B cell (primary cell): ENCODE data around the gene CUBN. TPM values are rescaled to one million over a fixed set of nuclear protein-coding genes. Genes with fewer than 3 reads are reported as not detected.

Experiments
- ATAC-seq: fragments of 200-7000 bp; cut with Tn5 transposase; one replicate; pipeline ENCODE4 v1.10.0; 2021; ENCODE audit warnings: low read depth, mild to moderate bottlenecking, moderate number of reproducible peaks, moderate library complexity
- CTCF ChIA-PET: fragments of 350-600 bp; sonication (Branson Sonifier 250); formaldehyde crosslinking; loops from one replicate; lab custom pipeline; 2021; ENCODE audit warnings: antibody characterized with exemption, inconsistent platforms; lab: Charles Lee
- POLR2A ChIA-PET: fragments of 350-600 bp; sonication (Branson Sonifier 250); formaldehyde crosslinking; loops from one replicate; lab custom pipeline; 2021; ENCODE audit warnings: antibody characterized with exemption; lab: Charles Lee
- DNase-seq: peaks from one replicate; pipeline ENCODE4 v3.0.0; 2013
- H2AFZ ChIP-seq: 2 replicates; pipeline ENCODE4 v1.6.1; 2012; ENCODE audit warnings: mild to moderate bottlenecking, low read depth, low read length; ENCODE audit not compliant: insufficient read depth, poor library complexity, severe bottlenecking
- H3K27ac ChIP-seq, 2 donors: 1 replicate in 1 of 2; 2 replicates in 1 of 2; pipeline ENCODE4 v1.5.1; 2012 to 2013; ENCODE audit warnings: low read length in 2 of 2, mild to moderate bottlenecking in 2 of 2, moderate library complexity in 1 of 2
- H3K27me3 ChIP-seq, 4 experiments: fragments of 200-600 bp in 1 of 4; sonication (generic) in 1 of 4; replicated peaks in 1 of 4; 1 replicate in 2 of 4; 2 replicates in 2 of 4; pipeline versions ENCODE4 v1.6.1 to v1.7.0; 2013 to 2016; ENCODE audit warnings: low read length in 3 of 4, mild to moderate bottlenecking in 2 of 4, mixed read lengths in 1 of 4, moderate library complexity in 1 of 4; ENCODE audit not compliant: insufficient read depth in 4 of 4, control insufficient read depth in 3 of 4; ENCODE audit errors: control extremely low read depth in 1 of 4
- H3K36me3 ChIP-seq, 2 experiments: replicated peaks in 1 of 2; 1 replicate in 1 of 2; 2 replicates in 1 of 2; pipeline versions ENCODE4 v1.6.1 to v1.7.1; 2013; ENCODE audit warnings: low read length in 1 of 2; ENCODE audit not compliant: insufficient read depth in 2 of 2, control insufficient read depth in 1 of 2; ENCODE audit errors: control extremely low read depth in 1 of 2, extremely low read depth in 1 of 2
- H3K4me1 ChIP-seq, 2 donors: fragments of 200-600 bp in 1 of 2; sonication (generic) in 1 of 2; 1 replicate in 1 of 2; 2 replicates in 1 of 2; pipeline versions ENCODE4 v1.5.1 to v1.6.1; 2013 to 2017; ENCODE audit warnings: low read length in 2 of 2; ENCODE audit not compliant: control insufficient read depth in 2 of 2, insufficient read depth in 2 of 2
- H3K4me2 ChIP-seq: replicated peaks from 2 replicates; pipeline ENCODE3; 2012; ENCODE audit warnings: mild to moderate bottlenecking, low read depth, low read length; ENCODE audit not compliant: poor library complexity, severe bottlenecking
- H3K4me3 ChIP-seq, 5 experiments: fragments of 200-600 bp in 1 of 5; sonication (generic) in 1 of 5; 1 replicate in 3 of 5; 2 replicates in 2 of 5; pipeline versions ENCODE4 v1.5.1 to v1.7.0; 2011 to 2016; ENCODE audit warnings: low read length in 4 of 5, mild to moderate bottlenecking in 4 of 5, low read depth in 2 of 5, control low read depth in 1 of 5, moderate library complexity in 1 of 5; ENCODE audit not compliant: insufficient read depth in 1 of 5; ENCODE audit errors: control extremely low read depth in 1 of 5, extremely low read depth in 1 of 5
- H3K79me2 ChIP-seq: fragments of 200-600 bp; sonication (generic); one replicate; pipeline ENCODE4 v1.6.0; 2016; ENCODE audit warnings: low read length; ENCODE audit not compliant: control insufficient read depth, insufficient read depth
- H3K9ac ChIP-seq: fragments of 200-600 bp; sonication (generic); 2 replicates; pipeline ENCODE4 v1.6.1; 2017; ENCODE audit warnings: mild to moderate bottlenecking, low read length, moderate library complexity
- H3K9me3 ChIP-seq, 3 donors: one replicate each; pipeline versions ENCODE4 v1.6.1 to v1.7.1; 2013; ENCODE audit warnings: low read length in 2 of 3; ENCODE audit not compliant: control insufficient read depth in 2 of 3, insufficient read depth in 1 of 3; ENCODE audit errors: control extremely low read depth in 1 of 3
- H4K20me1 ChIP-seq: 2 replicates; pipeline ENCODE4 v1.6.0; 2012; ENCODE audit warnings: mild to moderate bottlenecking, low read length; ENCODE audit not compliant: insufficient read depth, control insufficient read depth, poor library complexity, severe bottlenecking
- H3K27ac Mint-ChIP-seq: one replicate; pipeline ENCODE4 v1.8.0; 2021; ENCODE audit warnings: mixed read lengths
- H3K27me3 Mint-ChIP-seq: one replicate; pipeline ENCODE4 v1.8.0; 2021; ENCODE audit warnings: mixed read lengths
- H3K4me1 Mint-ChIP-seq: one replicate; pipeline ENCODE4 v1.8.0; 2021; ENCODE audit warnings: mixed read lengths
- H3K4me3 Mint-ChIP-seq: one replicate; pipeline ENCODE4 v1.8.0; 2021; ENCODE audit warnings: mixed read lengths
- H3K9me3 Mint-ChIP-seq: one replicate; pipeline ENCODE4 v1.8.0; 2022; ENCODE audit warnings: mixed read lengths; ENCODE audit not compliant: insufficient read depth
- EZH2 ChIP-seq: IDR thresholded peaks from 2 replicates; pipeline ENCODE4 v1.6.1; 2012; ENCODE audit warnings: borderline replicate concordance, low read depth, mild to moderate bottlenecking, moderate library complexity, low read length; ENCODE audit not compliant: insufficient read depth, poor library complexity, severe bottlenecking
- WGBS: methylation state at CpG from one replicate; pipeline ENCODE4 v1.1.5; 2013; ENCODE audit warnings: missing lambda C conversion rate; ENCODE audit not compliant: insufficient coverage; 5-methylcytosine and 5-hydroxymethylcytosine counted together
- intact Hi-C: fragments of 100-400 bp; cut with micrococcal nuclease; formaldehyde crosslinking; loops from one replicate; pipeline ENCODE4 v1.10.0; 2022
- polyA plus RNA-seq: library from polyadenylated mRNA; depleted of rRNA; stranded (reverse); fragments of >200 nt; gene quantifications from 2 replicates; pipeline ENCODE4 v1.2.3, GENCODE V29; 2012
- total RNA-seq, 2 donors: library from RNA; stranded (reverse); fragments of 120-200 nt in 1 of 2; gene quantifications; 1 replicate in 1 of 2; 2 replicates in 1 of 2; pipeline versions ENCODE4 v1.2.3 to v1.2.4, GENCODE V29; 2013 to 2022
- TF ChIP-seq, protein P1 (sequence below): fragments of 200-600 bp; IDR thresholded peaks from one replicate; pipeline ENCODE4 v1.8.0; 2022; ENCODE audit warnings: antibody characterized with exemption, mild to moderate bottlenecking

The CUBN gene
- total and polyA plus RNA-seq, 2 donors (not counting 1 experiment from before 2014, with no cell fraction given): 4.2 to 5.7 TPM

GRCh38 chr10:16966991-16967865 lies 162.4 kb downstream of the CUBN start:
- no peak overlapping the region for H2AFZ ChIP-seq
- DNase-seq (no peak), ATAC-seq (no peak)
- WGBS: 85% methylated on average over 4 of the region's 11 CpGs
- H4K20me1 ChIP-seq: no peaks in the 10 kb centered on the region
- H3K27ac Mint-ChIP-seq: no peak overlapping the region
- no peaks in the 10 kb centered on the region for H3K9me3 ChIP-seq
- no peak overlapping the region for H3K4me3 Mint-ChIP-seq
- no peaks in the 10 kb centered on the region for H3K79me2 ChIP-seq
- POLR2A ChIA-PET: no interaction called here
- TF ChIP-seq EZH2: no peak
- TF ChIP-seq, protein P1, sequence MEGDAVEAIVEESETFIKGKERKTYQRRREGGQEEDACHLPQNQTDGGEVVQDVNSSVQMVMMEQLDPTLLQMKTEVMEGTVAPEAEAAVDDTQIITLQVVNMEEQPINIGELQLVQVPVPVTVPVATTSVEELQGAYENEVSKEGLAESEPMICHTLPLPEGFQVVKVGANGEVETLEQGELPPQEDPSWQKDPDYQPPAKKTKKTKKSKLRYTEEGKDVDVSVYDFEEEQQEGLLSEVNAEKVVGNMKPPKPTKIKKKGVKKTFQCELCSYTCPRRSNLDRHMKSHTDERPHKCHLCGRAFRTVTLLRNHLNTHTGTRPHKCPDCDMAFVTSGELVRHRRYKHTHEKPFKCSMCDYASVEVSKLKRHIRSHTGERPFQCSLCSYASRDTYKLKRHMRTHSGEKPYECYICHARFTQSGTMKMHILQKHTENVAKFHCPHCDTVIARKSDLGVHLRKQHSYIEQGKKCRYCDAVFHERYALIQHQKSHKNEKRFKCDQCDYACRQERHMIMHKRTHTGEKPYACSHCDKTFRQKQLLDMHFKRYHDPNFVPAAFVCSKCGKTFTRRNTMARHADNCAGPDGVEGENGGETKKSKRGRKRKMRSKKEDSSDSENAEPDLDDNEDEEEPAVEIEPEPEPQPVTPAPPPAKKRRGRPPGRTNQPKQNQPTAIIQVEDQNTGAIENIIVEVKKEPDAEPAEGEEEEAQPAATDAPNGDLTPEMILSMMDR: no peak
- no peak overlapping the region for H3K9ac ChIP-seq
- CTCF ChIA-PET: no interaction called here
- no peaks in the 10 kb centered on the region for H3K27me3 ChIP-seq
- H3K4me2 ChIP-seq: no peak overlapping the region
- no peaks in the 10 kb centered on the region for H3K9me3 Mint-ChIP-seq
- H3K36me3 ChIP-seq: no peaks in the 10 kb centered on the region
- H3K27me3 Mint-ChIP-seq: no peaks in the 10 kb centered on the region
- no peak overlapping the region for H3K4me3 ChIP-seq
- H3K4me1 ChIP-seq: no peaks in the 10 kb centered on the region
- H3K27ac ChIP-seq: no peak overlapping the region
- no peaks in the 10 kb centered on the region for H3K4me1 Mint-ChIP-seq
- intact Hi-C loops: no loop called here

GRCh38 chr10:16965740-16966447 lies 163.7 kb downstream of the CUBN start:
- Histone ChIP-seq H3K9me3 (no peaks in the 10 kb centered on the region), H3K4me2 (no peak overlapping the region), H3K36me3 (no peaks in the 10 kb centered on the region), H3K27me3 (no peaks in the 10 kb centered on the region), H3K4me1 (no peaks in the 10 kb centered on the region), H3K79me2 (no peaks in the 10 kb centered on the region), H3K4me3 (no peak overlapping the region), H3K27ac (no peak overlapping the region), H3K9ac (no peak overlapping the region), H4K20me1 (no peaks in the 10 kb centered on the region), H2AFZ (no peak overlapping the region)
- DNase-seq (no peak), ATAC-seq (no peak)
- ChIA-PET CTCF (no interaction called here), POLR2A (no interaction called here)
- H3K4me3 Mint-ChIP-seq: no peak overlapping the region
- H3K27me3 Mint-ChIP-seq: no peaks in the 10 kb centered on the region
- TF ChIP-seq EZH2: no peak
- TF ChIP-seq, protein P1: no peak
- H3K9me3 Mint-ChIP-seq: no peaks in the 10 kb centered on the region
- H3K27ac Mint-ChIP-seq: no peak overlapping the region
- WGBS: 93% methylated on average over 4 of the region's 8 CpGs
- intact Hi-C loops: no loop called here
- no peaks in the 10 kb centered on the region for H3K4me1 Mint-ChIP-seq
